ENCODE measurements around the gene HEPHL1.

- TF ChIP-seq CTCF (IDR thresholded peaks at IDR 0.05): no peak
- TF ChIP-seq POLR2AphosphoS5 (IDR thresholded peaks at IDR 0.05): no peak
- TF ChIP-seq POLR2A (IDR thresholded peaks at IDR 0.05): no peak
Observed at GRCh38 chr11:94046796-94047195, 25.6 kb downstream of the HEPHL1 start.

All from breast epithelium (tissue), 3 donors.